Measurements from ENCODE around the gene OR2T11. TPM values are rescaled to one million over a fixed set of nuclear protein-coding genes. Genes with fewer than 3 reads are reported as not detected.
"Not testable (repeated sequence)": the region's sequence is repeated elsewhere in the genome, so short reads cannot be mapped to it uniquely, and the experiment has no call there.

OR2T11 gene
- total RNA-seq, 1 donor from 2014 or later, result not detected

DNA sequence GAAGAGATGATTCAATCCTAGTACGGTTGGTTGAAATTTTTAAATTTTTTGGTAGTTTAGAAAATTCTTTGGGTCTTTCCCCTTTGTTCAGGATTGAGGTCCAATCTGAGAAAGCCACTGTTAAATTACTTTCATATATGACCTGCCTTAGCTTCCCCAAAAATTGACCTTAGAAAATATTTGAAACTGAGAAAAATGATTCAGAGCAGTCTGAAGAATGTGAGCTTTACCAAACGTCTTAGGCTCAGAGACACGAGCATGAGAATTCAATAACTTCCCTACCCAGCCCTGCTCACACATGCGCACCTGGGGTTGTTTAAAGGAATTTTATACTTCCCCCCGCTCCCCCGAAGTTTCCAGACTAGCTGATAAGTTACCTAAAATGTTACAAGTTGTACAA is 21.9 kb upstream of the OR2T11 start:
- H2AFZ ChIP-seq (ENCODE audit: low read depth, low read length); H3K4me3 ChIP-seq (ENCODE audit: insufficient read depth, low read depth, low read length); H3K4me1 Mint-ChIP-seq (ENCODE audit: low read depth, unreplicated experiment); DNase-seq (ENCODE audit: low read depth); H3K9ac ChIP-seq (ENCODE audit: low read length); H3K36me3 Mint-ChIP-seq (ENCODE audit: low read depth, unreplicated experiment); H3K27me3 ChIP-seq (ENCODE audit: insufficient read depth, low read length); H3K27ac ChIP-seq (ENCODE audit: low read depth, low read length); H3K9me3 ChIP-seq (ENCODE audit: insufficient read depth, low read depth, low read length); H3K27me3 Mint-ChIP-seq (ENCODE audit: low read depth, unreplicated experiment); H3K4me3 Mint-ChIP-seq (ENCODE audit: unreplicated experiment); H3K27ac Mint-ChIP-seq (ENCODE audit: unreplicated experiment); H3K4me2 ChIP-seq (ENCODE audit: low read length); H3K36me3 ChIP-seq (ENCODE audit: insufficient read depth, low read length); H3K4me1 ChIP-seq (ENCODE audit: insufficient read depth, low read length); H3K9me3 Mint-ChIP-seq (ENCODE audit: unreplicated experiment); FAIRE-seq; H4K20me1 ChIP-seq (ENCODE audit: insufficient read depth, low read length); H3K79me2 ChIP-seq (ENCODE audit: insufficient read depth, low read length): not testable (repeated sequence)

DNA sequence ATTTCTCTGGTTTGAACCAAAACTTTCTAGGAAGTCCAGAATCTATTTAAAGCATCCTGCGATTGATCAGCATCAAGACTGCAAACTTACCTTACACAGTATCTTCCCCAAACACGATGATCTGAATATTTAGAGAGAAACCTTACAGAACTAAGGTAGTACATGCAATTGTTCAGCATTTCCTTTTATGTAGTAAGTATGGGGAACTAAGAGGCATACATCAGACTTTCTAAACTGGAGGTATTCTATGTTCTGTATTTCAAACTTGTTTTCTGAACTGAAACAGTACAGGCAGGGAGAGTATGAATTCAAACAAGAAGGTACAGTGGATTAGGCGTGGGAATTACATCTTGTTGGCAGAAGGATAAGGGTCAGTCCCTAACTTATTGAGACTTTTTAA is 20.5 kb upstream of the OR2T11 start, which contains the start of gene OR2T27:
TSS of gene OR2T27 (minus strand) at position 175 of the 400 bp plus-strand sequence. CDS start 4,644 bp downstream, outside the sequence.
- H3K4me3 ChIP-seq (ENCODE audit: insufficient read depth, low read depth, low read length), result not testable (repeated sequence)

DNA sequence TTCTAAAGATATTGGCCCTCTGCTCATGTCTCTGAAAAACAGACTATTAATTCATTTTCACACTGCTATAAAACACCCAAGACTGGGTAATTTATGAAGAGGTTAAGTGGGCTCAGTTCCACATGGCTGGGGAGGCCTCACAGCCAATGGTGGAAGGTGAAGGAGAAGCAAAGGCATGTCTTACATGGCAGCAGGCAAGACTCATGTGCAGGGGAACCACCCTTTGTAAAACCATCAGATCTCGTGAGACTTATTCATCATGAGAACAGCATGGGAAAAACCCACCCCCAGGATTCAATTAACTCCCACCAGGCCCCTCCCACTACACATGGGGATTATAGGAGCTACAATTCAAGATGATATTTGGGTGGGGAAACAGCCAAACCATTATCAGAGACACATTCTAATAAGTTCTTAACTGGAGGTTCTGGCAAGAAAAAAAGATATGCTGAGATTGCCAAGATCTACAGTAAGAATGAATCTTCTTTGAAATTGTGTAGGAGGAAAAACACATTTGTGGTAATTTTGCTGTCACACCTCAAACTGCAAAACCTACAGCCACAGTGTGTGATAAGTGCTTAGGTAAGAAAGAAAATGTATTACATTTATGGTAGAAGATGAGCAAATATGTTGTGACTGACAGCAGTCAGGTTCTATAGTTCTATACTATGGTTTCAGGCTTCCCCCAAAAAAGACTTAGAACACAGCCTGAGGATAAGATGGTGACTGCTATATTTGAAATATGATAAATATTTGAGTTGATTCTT is 14.1 kb upstream of the OR2T11 start:
- H3K4me3 ChIP-seq (ENCODE audit: insufficient read depth, low read depth, low read length); H3K4me2 ChIP-seq (ENCODE audit: low read length); H3K4me3 Mint-ChIP-seq (ENCODE audit: unreplicated experiment); H3K9ac ChIP-seq (ENCODE audit: low read length); H4K20me1 ChIP-seq (ENCODE audit: insufficient read depth, low read length); H3K9me3 Mint-ChIP-seq (ENCODE audit: unreplicated experiment); H3K79me2 ChIP-seq (ENCODE audit: insufficient read depth, low read length); H3K4me1 Mint-ChIP-seq (ENCODE audit: low read depth, unreplicated experiment); H3K36me3 ChIP-seq (ENCODE audit: insufficient read depth, low read length); H3K36me3 Mint-ChIP-seq (ENCODE audit: low read depth, unreplicated experiment); H3K4me1 ChIP-seq (ENCODE audit: insufficient read depth, low read length); H3K27ac Mint-ChIP-seq (ENCODE audit: unreplicated experiment); H3K27ac ChIP-seq (ENCODE audit: low read depth, low read length); H3K9me3 ChIP-seq (ENCODE audit: insufficient read depth, low read depth, low read length); H3K27me3 Mint-ChIP-seq (ENCODE audit: low read depth, unreplicated experiment); FAIRE-seq; H3K27me3 ChIP-seq (ENCODE audit: insufficient read depth, low read length); H2AFZ ChIP-seq (ENCODE audit: low read depth, low read length); DNase-seq (ENCODE audit: low read depth): not testable (repeated sequence)

More for the DNA sequence above, 20.5 kb upstream of the OR2T11 start, which contains the start of gene OR2T27:
- H3K4me2 ChIP-seq (ENCODE audit: low read length); H3K9me3 ChIP-seq (ENCODE audit: insufficient read depth, low read depth, low read length); H3K36me3 ChIP-seq (ENCODE audit: insufficient read depth, low read length); H3K4me1 Mint-ChIP-seq (ENCODE audit: low read depth, unreplicated experiment); H3K4me3 Mint-ChIP-seq (ENCODE audit: unreplicated experiment); FAIRE-seq; H3K9me3 Mint-ChIP-seq (ENCODE audit: unreplicated experiment); DNase-seq (ENCODE audit: low read depth); H3K4me1 ChIP-seq (ENCODE audit: insufficient read depth, low read length); H3K27ac Mint-ChIP-seq (ENCODE audit: unreplicated experiment); H2AFZ ChIP-seq (ENCODE audit: low read depth, low read length); H3K27me3 ChIP-seq (ENCODE audit: insufficient read depth, low read length); H3K9ac ChIP-seq (ENCODE audit: low read length); H3K79me2 ChIP-seq (ENCODE audit: insufficient read depth, low read length); H4K20me1 ChIP-seq (ENCODE audit: insufficient read depth, low read length); H3K36me3 Mint-ChIP-seq (ENCODE audit: low read depth, unreplicated experiment); H3K27ac ChIP-seq (ENCODE audit: low read depth, low read length); H3K27me3 Mint-ChIP-seq (ENCODE audit: low read depth, unreplicated experiment): not testable (repeated sequence)

DNA sequence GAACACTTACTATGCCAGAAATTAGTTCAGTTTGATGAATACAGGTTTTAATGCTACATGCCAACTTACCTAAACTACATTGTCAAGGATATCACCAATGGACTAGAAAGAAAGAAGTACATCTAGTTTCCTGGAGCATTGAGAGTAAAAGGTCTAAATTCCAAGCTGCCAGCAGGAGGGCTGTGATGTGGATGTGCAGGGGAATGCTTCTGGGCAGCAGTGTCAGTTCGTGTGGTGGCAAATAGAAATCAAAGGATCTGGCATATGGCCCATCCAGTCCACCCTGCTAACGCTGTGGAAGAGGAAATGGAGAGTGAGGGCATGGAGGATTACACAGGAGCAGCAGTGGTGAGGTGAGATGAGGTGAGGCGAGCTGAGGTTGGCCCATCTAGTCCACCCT is 10.3 kb upstream of the OR2T11 start, which contains the start of gene OR2T35:
TSS of gene OR2T35 (minus strand) at position 101 of the 400 bp plus-strand sequence. CDS start 6,020 bp downstream, outside the sequence.
- H3K9me3 Mint-ChIP-seq (ENCODE audit: unreplicated experiment), result not testable (repeated sequence)

DNA sequence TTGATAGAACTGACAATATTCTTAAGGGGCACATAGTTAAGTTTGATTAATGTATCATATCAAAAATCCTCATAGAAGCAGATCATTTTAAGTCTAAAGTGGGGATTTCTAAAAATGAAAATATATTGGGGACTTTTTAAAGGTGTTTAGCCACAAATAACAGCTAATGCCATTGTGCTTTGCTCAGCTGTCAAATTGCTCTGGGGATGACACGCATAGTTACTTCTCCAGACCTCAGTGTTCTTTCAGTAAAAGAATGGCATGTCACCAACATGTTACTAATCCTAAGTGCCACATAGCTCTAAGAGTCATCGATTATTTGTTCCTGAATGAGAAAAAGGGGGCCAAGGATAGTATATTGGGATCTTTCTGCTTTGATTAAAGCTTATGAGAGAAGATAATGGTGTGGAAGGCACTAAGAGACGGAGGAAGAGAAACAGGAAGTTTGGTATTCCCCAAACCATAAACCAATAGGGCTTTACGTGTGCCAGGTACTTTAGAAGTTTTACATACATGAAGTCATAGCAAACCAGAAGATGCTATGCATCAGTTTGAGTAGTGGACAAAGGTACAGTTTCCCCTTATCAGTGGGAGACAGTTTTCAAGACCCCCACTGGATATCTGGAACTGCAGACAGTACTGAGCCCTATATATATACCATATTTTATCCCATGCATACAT is 8.2 kb upstream of the OR2T11 start:
- not testable (repeated sequence) for H3K4me3 Mint-ChIP-seq (ENCODE audit: unreplicated experiment); H4K20me1 ChIP-seq (ENCODE audit: insufficient read depth, low read length); H3K9me3 ChIP-seq (ENCODE audit: insufficient read depth, low read depth, low read length); H3K27me3 ChIP-seq (ENCODE audit: insufficient read depth, low read length); H3K36me3 ChIP-seq (ENCODE audit: insufficient read depth, low read length); H3K4me1 Mint-ChIP-seq (ENCODE audit: low read depth, unreplicated experiment); H2AFZ ChIP-seq (ENCODE audit: low read depth, low read length); H3K4me2 ChIP-seq (ENCODE audit: low read length); H3K9ac ChIP-seq (ENCODE audit: low read length); H3K27ac Mint-ChIP-seq (ENCODE audit: unreplicated experiment); H3K36me3 Mint-ChIP-seq (ENCODE audit: low read depth, unreplicated experiment); H3K79me2 ChIP-seq (ENCODE audit: insufficient read depth, low read length); FAIRE-seq; H3K9me3 Mint-ChIP-seq (ENCODE audit: unreplicated experiment); H3K27me3 Mint-ChIP-seq (ENCODE audit: low read depth, unreplicated experiment); H3K27ac ChIP-seq (ENCODE audit: low read depth, low read length); H3K4me1 ChIP-seq (ENCODE audit: insufficient read depth, low read length); DNase-seq (ENCODE audit: low read depth); H3K4me3 ChIP-seq (ENCODE audit: insufficient read depth, low read depth, low read length)

More for the DNA sequence above, 10.3 kb upstream of the OR2T11 start, which contains the start of gene OR2T35:
- H3K27ac Mint-ChIP-seq (ENCODE audit: unreplicated experiment); H3K4me1 ChIP-seq (ENCODE audit: insufficient read depth, low read length); H3K79me2 ChIP-seq (ENCODE audit: insufficient read depth, low read length); H3K4me3 ChIP-seq (ENCODE audit: insufficient read depth, low read depth, low read length); H2AFZ ChIP-seq (ENCODE audit: low read depth, low read length); H3K27me3 ChIP-seq (ENCODE audit: insufficient read depth, low read length); H4K20me1 ChIP-seq (ENCODE audit: insufficient read depth, low read length); H3K4me3 Mint-ChIP-seq (ENCODE audit: unreplicated experiment); H3K9ac ChIP-seq (ENCODE audit: low read length); H3K36me3 ChIP-seq (ENCODE audit: insufficient read depth, low read length); H3K4me1 Mint-ChIP-seq (ENCODE audit: low read depth, unreplicated experiment); H3K9me3 ChIP-seq (ENCODE audit: insufficient read depth, low read depth, low read length); H3K27me3 Mint-ChIP-seq (ENCODE audit: low read depth, unreplicated experiment); H3K4me2 ChIP-seq (ENCODE audit: low read length); H3K36me3 Mint-ChIP-seq (ENCODE audit: low read depth, unreplicated experiment); H3K27ac ChIP-seq (ENCODE audit: low read depth, low read length); FAIRE-seq; DNase-seq (ENCODE audit: low read depth): not testable (repeated sequence)

DNA sequence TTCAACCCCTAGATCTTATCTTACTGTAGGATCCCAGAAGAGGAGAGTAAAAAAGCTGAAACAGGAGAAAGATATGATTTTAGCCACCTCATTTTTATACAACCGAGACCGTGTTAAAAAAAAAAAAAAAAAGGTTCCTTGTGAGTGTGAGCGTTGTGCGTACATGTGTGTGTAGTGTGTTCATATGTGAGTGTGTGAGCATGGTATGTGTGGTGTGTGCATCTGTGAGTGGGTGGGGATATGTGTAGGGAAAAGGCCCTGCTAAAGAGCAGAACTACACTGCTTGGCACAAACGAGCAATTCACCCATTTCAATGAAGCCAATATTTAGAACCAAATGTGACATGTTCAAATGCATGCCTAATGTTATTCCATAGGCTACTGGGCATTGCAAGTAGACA is 6.7 kb upstream of the OR2T11 start:
- not testable (repeated sequence) for FAIRE-seq; H3K4me2 ChIP-seq (ENCODE audit: low read length); H3K9me3 Mint-ChIP-seq (ENCODE audit: unreplicated experiment); H3K9ac ChIP-seq (ENCODE audit: low read length); H2AFZ ChIP-seq (ENCODE audit: low read depth, low read length); H3K36me3 ChIP-seq (ENCODE audit: insufficient read depth, low read length); H3K27me3 Mint-ChIP-seq (ENCODE audit: low read depth, unreplicated experiment); DNase-seq (ENCODE audit: low read depth); H3K27me3 ChIP-seq (ENCODE audit: insufficient read depth, low read length); H3K4me1 Mint-ChIP-seq (ENCODE audit: low read depth, unreplicated experiment); H3K79me2 ChIP-seq (ENCODE audit: insufficient read depth, low read length); H3K27ac Mint-ChIP-seq (ENCODE audit: unreplicated experiment); H4K20me1 ChIP-seq (ENCODE audit: insufficient read depth, low read length); H3K4me1 ChIP-seq (ENCODE audit: insufficient read depth, low read length); H3K36me3 Mint-ChIP-seq (ENCODE audit: low read depth, unreplicated experiment); H3K4me3 ChIP-seq (ENCODE audit: insufficient read depth, low read depth, low read length); H3K27ac ChIP-seq (ENCODE audit: low read depth, low read length); H3K4me3 Mint-ChIP-seq (ENCODE audit: unreplicated experiment); H3K9me3 ChIP-seq (ENCODE audit: insufficient read depth, low read depth, low read length)

Data from astrocyte (in vitro differentiated cells and primary cell).